Measurements from ENCODE around the gene RAMP1. TPM values are rescaled to one million over a fixed set of nuclear protein-coding genes. Genes with fewer than 3 reads are reported as not detected.

Gene RAMP1
- total RNA-seq, 1 donor from 2014 or later, result 2.7 TPM

DNA sequence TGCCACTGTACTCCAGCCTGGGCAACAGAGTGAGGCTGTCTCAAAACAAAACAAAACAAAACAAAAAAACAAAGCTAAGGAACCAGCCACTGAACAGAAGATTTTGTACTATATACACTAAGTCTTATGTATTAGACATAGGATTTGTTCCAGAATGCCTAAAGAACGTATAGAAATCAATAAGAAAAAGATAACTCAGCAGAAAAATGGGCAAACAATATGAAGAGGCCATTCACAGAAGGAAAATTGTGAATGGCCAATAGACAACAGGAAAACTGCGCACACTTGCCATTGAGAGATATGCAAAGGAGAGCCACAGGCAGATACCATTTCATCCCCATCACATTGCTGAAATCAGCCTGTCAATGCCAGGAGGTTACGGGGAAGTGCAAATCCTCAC lies 92.5 kb downstream of the RAMP1 start:
- no peak for DNase-seq

DNA sequence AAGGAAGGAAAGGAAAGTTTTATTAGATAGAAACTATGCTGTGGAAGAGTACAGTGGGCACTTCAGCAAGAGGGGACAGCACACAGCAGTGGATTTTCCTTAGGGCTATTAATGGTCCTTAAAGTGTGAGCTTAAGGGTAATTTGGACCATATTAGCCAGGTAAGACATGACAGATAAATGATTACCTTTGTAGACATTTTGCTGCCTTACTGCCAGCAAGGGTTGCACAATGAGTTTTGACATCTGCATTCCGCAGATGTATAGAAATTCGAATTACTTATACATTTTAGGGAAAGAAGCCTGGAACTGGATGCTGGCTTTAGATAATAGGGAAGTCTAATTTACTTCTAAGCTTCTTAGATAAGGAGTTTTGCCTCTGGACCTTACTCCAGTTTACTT lies 93.4 kb downstream of the RAMP1 start:
- no peak for DNase-seq

DNA sequence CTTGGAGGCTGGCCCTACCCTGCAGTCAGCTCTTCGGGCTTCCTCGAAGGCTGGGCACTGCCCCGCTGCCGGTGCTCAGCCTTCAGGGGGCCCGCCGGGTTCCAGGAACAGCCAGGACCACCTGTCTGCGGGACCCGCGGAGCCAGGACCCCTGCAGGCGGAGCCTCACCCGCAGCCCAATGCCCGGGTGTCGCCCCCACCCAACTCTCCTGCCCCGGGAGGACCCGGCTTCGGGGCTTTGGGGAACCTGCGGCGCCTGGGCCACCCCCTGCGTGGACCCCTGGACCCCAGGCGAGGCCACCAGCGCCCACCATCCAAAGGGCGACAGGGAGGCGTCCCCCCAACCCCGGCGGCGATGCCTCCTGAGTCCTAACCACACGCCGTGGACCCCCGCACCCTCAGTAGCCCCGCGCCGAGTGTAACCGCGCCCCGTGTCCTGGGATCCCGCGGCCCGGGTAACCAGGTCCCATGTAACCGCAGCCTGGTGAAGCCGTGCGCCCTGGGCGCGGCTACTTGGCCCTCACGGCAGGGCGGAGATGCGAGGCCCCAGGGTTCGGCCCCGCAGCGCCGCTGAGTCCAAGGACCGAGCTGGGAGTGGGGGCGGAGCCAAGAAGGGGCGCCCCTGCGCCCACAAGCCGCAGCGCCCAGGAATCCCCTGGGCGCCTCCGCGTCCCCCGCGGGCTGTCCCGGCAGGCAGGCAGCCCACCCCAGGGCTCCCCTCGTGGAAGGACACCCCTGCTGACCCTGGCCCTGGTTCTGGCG lies 96.4 kb downstream of the RAMP1 start:
- no peak for DNase-seq

DNA sequence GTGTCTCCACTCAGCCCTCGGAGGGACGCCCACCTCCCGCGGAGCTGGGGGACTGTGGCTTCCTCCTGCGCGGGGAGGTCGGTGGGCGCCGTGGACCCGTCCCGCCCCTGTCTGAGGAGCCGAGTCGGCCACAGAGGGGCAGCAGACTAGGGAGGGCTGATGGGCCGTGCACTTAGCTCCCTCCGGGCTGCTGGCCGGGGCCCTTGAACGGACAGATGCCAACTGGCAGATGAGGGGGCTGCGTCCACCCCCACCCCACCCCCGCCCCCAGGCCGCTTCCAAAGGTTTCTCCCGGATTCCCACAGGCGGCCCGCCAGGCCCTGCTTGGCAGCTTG lies 96.9 kb downstream of the RAMP1 start:
- no peak for DNase-seq

GRCh38 chr2:237961637-237962036 lies 102.2 kb downstream of the RAMP1 start:
- DNase-seq, result no peak

Small RNA genes within 50 kb of the gene (small RNA-seq; reads per million reads assigned to genes)
- gene RF00157, result not detected

Other genes starting within 250 kb of the RAMP1 start
- 29.0 TPM for gene LRRFIP1, start 232.0 kb upstream of the RAMP1 start, total RNA-seq
- 5.1 TPM for gene RBM44, start 60.8 kb upstream of the RAMP1 start, total RNA-seq
- gene UBE2F, start 107.4 kb downstream of the RAMP1 start, total RNA-seq, result 30.9 TPM
- 9.2 TPM for gene SCLY, start 201.4 kb downstream of the RAMP1 start, total RNA-seq
- 0.16 TPM for gene ESPNL, start 240.7 kb downstream of the RAMP1 start, total RNA-seq

Measured in occipital lobe (tissue), 3 donors.